Urothelium cell line (cell line): ENCODE measurements around the gene TGIF2.

ENCODE experiments used
- DNase-seq: peaks from one replicate; pipeline ENCODE4 v3.0.0; 2011; ENCODE audit warnings: low spot score, mixed read lengths
- FAIRE-seq: peaks from 2 replicates; lab custom pipeline; 2011; peaks lifted over from hg19 to GRCh38; lab: Jason Lieb, UNC

The TGIF2 gene

GRCh38 chr20:36573103-36573797 is at the start of gene TGIF2:
Gene TGIF2, plus strand, starts transcription at chr20:36573597. Its CDS starts 5,178 bp downstream, at chr20:36578775.
- peak; percentile 98 for DNase-seq
- peak; percentile 80 for FAIRE-seq

- FAIRE-seq: no peak
- DNase-seq: no peak
Observed at GRCh38 chr20:36525620-36526365, 47.6 kb upstream of the TGIF2 start.

- no peak for DNase-seq
- no peak for FAIRE-seq
Observed at GRCh38 chr20:36526521-36527011, 46.8 kb upstream of the TGIF2 start.

- no peak for DNase-seq
- no peak for FAIRE-seq
Observed at GRCh38 chr20:36527331-36528125, 45.9 kb upstream of the TGIF2 start.

- FAIRE-seq: no peak
- DNase-seq: no peak
Observed at GRCh38 chr20:36528176-36528874, 45.1 kb upstream of the TGIF2 start.

GRCh38 chr20:36528875-36529417 is 44.5 kb upstream of the TGIF2 start:
- FAIRE-seq (no peak), DNase-seq (no peak)

- no peak for DNase-seq
- no peak for FAIRE-seq
Observed at GRCh38 chr20:36532388-36532787, 41.0 kb upstream of the TGIF2 start.

- FAIRE-seq (no peak), DNase-seq (no peak)
Observed at GRCh38 chr20:36532822-36533221, 40.6 kb upstream of the TGIF2 start.

GRCh38 chr20:36538026-36538722 is 35.2 kb upstream of the TGIF2 start:
- FAIRE-seq: no peak

GRCh38 chr20:36540551-36541211 is 32.7 kb upstream of the TGIF2 start:
- DNase-seq: no peak
- FAIRE-seq: no peak

More at GRCh38 chr20:36538026-36538722, 35.2 kb upstream of the TGIF2 start:
- no peak for DNase-seq

GRCh38 chr20:36541227-36541767 is 32.1 kb upstream of the TGIF2 start, which contains the start of gene MYL9:
Gene MYL9, plus strand, starts transcription at chr20:36541519. Its CDS starts 3,366 bp downstream, at chr20:36544885.
- FAIRE-seq (no peak), DNase-seq (peak; percentile 94)

GRCh38 chr20:36541768-36542488 is 31.5 kb upstream of the TGIF2 start:
- DNase-seq: peak; percentile 81
- FAIRE-seq: no peak

- no peak for DNase-seq
- FAIRE-seq: no peak
Observed at GRCh38 chr20:36542516-36543183, 30.7 kb upstream of the TGIF2 start.

GRCh38 chr20:36543184-36544133 is 29.9 kb upstream of the TGIF2 start:
- DNase-seq (peak; percentile 33), FAIRE-seq (no peak)

- FAIRE-seq (no peak), DNase-seq (peak; percentile 52)
Observed at GRCh38 chr20:36544134-36545018, 29.0 kb upstream of the TGIF2 start.
